ENCODE results near the gene DDN. TPM values are rescaled to one million over a fixed set of nuclear protein-coding genes. Genes with fewer than 3 reads are reported as not detected.

The DDN gene
- 9.2 TPM for total RNA-seq

DNA sequence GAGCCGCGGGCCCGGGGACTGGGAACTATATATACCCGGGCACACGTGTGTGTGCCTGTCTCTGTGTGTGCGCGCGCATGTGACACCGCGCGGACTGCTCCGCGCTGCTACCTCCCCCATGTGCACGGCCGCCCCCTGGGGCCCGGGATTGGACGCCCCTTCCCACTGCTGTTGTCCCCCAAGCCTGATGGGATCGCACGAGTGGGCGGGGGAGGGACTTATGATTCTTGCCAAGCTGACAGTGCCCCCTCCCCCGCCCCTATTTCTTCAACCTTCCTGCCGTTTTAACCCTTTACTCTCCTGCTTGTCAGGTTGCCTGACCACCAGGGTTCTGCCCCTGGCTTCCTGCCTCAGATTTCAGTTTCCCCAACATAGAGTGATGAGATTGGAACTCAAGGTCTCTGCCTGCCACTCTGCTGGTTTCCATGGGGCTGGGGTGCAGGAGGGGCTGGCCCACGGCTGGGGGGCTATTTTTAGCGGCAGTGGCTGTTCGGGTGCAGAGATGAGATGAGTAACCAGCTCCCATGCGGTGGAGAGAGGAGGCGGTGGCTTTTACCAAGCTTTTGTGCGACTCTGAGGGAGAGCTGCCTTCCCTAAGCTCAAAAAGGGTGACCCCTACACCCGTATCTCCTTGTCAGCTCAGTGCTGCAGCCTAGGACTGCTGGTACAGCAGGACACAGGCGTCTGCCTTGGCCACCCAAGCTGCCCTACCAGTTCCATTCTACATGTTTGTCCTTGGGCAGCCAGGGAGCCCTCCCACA is at the start of gene DDN:
Gene DDN, minus strand, starts transcription at position 5 of the 761 bp plus-strand sequence. CDS start 88 bp downstream, outside the sequence.
- peak; percentile 58 for DNase-seq

DNA sequence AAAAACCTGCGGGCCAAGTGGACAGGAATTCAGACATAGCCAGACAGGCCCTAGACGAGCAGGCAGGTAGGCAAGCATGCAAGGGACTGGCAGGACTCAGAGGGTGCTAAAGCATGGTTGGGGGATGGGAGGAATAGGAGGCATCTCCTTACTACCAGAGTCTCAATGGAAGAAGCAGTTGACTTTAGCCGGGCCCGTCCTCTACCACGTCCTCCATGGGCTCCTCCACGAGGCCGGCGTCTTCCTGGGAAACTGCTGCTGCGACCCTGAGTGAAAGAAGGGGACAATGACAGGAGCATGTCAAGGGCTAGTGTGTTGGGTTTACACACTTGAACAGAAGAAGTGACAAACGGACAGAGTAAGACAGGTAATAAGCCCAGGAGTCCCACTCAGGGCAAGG is 49.8 kb upstream of the DDN start:
- no peak for DNase-seq

DNA sequence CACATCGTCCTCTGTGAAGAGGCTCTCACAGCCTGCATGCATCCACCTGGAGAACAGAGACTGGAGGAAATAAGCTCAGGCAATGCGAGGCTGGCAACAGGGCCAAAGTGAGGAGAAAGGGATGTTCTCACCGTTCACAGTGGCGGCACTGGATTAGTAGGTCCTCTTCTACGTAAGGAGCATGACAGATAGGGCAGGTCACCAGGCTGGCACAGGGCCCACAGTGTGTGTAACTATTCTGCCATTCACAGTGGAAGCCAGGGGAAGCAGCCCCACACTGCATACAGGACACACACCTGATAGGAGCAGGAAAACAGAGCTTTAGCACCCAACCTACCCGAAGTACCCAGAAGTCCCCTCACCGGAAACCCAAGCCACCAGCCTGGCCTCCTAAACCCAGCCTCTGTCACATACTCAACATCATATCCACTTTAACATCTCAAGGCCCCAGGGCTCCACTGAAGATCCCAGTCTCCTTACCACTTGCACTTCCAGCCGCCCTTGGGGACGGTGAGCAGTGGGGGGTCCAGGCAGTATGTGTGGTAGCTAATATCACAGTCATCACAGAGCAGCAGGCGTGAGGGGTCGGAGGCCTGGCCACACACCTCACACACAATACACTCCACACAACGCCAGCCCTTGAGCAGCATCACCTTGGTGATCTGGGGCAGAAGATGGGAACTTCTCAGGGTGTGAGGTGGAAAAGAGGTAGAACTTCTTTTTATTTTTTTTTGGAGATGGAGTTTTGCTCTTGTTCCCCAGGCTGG is 47.1 kb upstream of the DDN start:
- no peak for DNase-seq

DNA sequence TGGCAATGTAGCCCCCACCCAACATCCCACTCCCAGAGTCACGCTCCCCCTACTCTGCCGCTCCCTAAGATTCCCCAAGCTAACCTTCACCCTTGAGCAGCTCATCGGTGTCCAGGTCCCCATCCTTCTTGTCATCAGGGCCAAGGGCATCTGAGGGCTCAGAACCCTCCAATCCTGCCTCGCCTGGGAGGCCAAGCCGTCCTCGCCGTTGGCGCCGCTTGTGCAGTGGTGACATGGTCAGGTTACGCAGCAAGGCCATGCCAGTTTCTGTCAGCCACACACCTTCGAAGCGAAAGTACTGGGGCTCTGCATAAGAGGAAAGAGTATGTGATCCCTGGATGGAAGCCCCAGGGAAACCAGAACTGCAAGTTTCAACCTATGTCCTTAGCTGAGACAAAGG is 45.5 kb upstream of the DDN start:
- no peak for DNase-seq

DNA sequence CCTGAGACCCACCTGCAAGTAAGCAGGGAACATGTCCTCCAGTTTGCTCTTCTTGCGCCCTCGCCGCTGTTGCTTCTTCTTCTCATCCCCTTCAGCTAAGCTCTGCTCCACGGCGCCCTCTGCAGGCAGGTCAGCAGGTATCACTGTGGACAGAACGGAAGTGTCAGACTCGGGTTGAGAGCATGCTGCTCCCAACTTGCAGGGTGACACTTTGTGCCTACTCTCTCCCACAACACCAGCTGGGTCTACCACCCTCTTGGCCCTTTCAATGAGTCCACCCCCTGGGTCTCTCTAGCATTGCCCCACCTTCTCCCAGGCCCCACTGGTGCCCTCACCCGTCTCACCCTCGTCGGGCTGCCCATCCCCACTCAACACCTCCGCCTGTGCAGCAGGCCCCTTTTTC is 44.7 kb upstream of the DDN start:
- DNase-seq = peak; percentile 27

DNA sequence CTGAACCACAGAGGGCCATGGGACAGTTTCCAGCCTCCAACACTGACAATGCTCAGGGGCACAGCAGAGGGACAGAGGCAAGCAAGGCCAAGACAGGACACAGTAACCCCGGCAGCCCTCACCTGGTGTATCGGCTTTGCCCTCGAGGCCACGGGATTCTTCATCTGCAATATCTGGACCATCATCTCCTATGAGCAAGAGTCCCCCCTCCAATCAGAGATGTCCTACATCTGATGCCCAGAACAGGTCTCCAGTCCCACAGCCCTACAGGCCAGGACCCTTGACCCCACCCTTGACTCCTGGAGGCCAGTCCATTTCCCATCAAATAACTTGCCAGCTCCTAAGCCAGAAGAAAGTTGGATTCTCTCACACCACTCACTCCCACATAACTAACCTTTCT is 44.1 kb upstream of the DDN start:
- no peak for DNase-seq

DNA sequence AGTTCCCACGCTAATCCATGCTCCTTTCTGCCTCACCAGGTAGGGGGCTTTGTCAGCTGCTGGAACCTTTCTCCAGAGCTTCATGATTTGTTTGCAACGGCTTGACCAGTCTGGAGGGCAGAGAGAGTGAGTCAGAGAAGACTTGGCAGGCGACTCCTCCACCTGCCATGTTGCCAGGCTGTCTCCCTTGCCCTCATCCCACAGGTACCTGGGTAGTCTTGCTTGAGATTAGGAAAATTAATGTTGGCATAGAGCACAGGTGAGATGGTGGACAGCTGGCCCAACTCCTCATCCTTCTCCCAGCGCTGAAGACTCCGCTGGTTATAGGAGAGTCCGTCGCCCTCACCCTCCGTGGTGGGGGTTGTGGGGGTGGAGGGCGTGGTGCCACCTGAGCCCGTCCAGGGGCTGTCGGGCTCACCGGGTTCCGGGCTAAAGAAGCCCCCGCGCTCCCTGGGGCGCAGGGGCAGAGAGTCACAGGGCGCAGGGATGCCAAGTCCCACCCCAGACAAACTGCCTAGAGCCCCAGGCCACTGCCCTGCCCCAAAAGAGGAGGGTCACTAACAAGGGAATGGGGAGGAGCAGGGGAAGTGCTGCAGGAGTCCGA is 42.8 kb upstream of the DDN start:
- no peak for DNase-seq

DNA sequence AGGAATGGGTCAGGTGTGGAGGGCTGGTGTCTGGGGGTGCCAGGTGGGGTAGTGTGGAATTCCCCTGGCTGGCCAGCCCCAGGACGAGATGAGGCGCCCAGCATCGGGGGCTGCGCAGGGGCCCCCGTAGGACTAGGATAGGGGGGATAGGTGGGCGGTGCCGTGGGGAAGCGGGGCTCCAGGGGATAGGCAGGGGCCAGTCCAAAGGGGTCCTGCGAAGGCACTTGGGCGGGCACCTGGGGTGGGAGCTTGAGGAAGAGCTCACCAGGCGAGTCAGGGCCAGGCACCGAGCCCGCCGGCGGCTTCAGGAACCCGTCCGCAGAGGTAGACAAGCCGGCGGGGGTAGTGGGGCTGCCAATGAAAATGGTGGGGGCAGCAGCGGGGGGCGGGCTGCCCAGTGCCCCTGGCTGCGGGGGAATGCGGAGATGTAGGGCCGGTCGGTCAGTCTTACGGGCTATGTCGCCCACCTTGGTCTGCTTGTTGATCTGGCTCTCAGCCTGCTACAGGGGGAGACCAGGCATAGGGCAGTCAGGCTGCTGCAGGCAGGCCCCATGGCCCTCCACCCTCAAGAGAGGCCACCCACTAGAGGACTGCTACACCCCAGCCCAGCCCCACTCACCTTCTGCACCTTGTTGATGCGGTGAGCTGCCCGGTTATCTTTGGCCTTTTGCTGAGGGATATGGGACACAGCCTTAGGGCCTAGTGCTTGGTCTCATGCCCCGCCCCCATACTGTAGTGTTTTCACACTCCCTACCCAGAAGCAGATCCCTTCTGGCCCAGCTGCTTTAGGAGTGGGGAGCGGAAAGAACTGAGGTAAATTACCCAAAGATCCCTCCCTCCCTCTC is 42.1 kb upstream of the DDN start:
- DNase-seq = no peak

DNA sequence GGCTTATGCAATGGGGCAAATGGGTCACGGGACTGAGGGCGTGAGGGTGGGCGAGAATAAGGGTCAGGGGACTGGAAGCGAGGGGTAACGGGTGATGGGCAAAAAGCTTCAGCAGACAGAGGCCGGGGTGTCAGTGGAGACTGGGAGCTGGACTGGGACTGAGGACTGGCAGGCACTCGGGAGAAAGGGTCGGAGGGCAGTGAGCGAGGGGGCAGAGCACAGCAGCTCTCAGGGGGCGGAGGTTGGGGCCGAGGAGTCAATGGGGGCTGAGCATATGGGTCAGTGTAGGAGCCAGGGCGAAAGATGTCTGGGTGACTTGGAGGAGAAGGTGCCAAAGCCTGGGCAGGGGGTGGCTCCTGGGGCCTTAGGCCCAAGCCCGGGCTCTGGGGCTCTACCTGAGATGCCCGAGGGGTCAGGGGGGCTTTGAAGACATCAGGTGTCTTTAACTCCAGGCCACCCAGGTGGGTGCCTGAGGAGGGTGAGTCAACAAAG is 41.2 kb upstream of the DDN start:
- no peak for DNase-seq

DNA sequence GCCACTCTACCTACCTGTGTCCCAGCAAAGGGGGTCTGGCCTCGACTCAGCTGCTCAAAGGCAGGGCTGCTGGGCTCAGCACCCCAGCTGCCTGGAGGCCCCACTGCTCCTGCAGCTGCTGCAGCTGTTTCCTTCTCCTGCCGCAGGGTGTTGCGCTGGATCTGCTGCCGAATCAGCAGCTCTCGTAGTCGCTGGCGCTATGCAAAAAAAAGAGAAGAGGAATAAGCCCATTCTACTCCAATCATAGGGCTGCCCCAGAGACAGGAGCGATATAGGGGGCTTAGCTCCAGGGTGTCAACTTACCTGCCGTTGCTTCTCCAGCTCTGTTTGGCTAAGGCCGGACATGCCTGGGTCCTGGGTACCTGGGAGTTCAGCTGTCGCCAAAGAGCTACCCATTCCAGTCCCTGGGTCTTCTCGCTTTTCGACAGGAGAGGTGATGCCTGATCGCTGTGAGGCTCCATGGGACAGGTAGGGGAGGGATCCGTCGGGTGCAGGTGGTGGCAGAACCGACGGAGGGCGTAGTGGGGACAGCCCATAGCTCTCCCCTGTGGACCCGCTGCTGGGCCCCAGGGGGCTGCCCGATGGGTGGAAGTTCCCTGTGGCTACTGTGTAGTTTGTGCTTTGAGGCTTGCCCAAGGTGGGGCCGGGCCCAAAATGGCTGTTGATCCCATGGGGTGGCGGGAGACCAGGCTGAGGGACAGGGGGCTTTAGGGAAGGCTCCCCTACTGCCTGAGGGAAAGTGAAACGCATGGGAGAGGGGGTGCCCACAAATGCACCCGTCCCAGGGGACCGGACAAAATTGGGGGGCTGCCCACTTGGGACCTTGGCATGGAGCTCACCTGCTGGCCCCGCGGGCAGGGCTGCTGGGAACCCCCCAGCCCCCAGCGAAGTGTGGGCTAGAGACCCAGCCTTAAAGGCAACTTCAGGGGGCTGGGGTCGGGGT is 40.5 kb upstream of the DDN start:
- no peak for DNase-seq

DNA sequence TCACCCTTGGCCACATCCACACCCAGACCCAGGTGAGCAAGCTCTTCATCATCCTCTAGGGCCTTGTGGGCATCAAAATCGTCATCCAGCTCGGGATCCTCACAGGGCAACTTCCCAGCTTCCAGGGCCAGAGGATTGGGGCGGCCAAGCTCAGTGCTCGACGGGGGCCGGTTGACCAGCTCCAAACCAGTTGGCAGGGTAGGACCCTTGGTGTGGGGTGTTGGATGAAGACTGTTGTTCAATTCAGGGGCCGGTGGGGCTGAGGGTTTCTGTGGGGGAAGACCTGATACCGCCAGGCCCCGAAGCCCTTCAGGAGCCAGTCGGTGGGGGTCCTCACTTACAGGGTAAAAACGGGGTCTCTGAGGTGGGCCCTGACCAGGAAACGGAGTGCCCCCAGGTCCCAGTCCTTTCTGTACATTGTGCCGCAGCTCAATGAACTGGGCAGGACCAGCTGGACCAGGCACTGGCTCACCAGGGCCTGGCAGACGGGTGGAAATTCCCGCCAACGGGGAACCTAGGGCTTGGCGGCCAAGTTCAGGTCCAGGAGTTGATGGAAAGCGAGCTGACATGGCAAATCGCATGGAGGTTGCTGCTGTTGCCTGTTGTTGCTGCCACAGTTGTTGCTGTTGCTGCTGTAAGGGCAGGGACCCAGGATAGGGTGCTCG is 39.2 kb upstream of the DDN start:
- DNase-seq = no peak

DNA sequence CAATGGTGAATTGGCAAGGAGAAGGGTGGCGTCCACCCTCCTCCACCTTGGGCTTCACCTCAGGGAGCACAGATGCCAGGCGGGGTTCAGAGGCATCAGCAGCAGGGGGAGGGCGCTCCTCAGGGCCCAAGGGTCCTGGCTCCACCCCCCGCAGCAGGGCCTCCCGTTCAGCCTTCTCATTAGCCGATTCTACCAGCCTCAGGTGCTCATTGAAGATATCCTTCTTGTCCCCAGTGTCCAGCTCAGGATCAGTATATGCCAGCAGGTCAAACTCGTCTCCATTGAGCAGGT is 38.7 kb upstream of the DDN start:
- no peak for DNase-seq

DNA sequence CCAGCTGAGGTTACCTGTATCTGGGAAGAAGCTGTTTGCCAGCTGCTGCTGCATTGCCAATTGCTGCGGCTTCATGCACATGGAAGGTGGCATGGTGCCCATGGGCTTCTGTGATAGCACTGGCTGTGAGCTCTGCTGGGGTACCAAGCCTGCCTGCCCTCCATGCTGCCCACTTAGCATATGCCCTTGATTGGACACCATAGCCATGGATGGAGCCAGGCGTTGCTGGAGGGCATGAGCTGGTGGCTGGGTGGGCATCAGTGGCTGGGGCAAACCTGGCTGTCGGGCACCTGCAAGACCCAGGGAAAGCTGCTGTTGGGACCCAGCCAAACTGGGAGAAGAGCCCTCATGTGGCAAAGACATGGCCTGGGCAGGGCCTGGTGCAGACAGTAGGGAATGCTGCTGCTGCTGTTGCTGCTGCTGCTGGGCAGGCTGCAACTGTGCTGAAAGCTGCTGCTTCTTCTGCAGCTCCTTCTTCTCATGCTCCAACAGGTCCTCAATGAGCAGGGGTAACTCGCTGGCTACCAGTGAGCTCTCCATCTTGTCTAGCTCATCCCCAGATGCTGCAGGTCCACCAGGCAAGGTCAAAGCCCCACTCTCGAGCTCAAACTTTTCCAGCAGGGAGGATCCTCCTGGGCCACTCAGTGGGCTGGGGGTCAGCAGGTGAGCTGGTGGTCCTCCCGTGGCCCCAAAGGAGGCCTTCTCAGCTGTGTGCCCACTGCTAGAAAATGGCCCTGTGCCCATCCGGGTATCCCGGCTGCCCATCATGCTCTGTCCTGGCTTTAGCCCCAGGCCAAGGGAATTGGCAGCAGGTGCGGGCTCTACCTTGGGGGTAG is 38.2 kb upstream of the DDN start:
- no peak for DNase-seq

DNA sequence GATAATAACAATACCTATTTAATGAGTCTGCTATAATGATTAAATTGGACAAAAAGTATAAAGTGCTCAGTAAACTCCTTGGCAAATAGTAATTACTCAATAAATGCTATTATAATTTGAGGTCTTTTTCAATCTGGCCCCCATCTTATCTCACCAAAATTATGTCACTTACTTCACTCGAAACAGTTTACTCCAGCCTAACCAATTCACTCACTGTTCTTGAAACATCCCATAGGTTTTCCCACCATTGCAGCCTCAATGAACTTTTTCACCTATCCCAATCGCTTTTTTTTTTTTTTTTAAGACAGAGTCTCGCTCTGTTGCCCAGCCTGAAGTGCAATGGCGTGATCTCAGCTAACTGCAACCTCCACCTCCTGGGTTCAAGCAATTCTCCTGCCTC is 36.9 kb upstream of the DDN start:
- DNase-seq = no peak

DNA sequence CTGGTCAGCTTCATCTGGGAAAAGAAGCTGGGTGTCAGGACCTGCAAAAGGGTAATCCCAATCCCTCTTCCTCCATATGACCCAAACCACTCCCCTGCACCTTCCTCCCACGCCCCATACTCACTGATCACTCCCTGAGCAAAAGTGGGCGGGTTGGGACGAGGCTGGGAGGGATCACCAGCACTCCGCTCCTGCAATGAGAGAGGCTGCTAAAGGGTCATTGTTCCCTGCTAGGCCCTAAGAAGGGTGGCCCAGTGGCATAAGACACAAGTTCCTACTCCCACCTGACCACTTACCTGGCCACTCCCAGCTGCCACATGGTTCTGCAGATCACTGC is 35.1 kb upstream of the DDN start:
- DNase-seq = no peak

DNA sequence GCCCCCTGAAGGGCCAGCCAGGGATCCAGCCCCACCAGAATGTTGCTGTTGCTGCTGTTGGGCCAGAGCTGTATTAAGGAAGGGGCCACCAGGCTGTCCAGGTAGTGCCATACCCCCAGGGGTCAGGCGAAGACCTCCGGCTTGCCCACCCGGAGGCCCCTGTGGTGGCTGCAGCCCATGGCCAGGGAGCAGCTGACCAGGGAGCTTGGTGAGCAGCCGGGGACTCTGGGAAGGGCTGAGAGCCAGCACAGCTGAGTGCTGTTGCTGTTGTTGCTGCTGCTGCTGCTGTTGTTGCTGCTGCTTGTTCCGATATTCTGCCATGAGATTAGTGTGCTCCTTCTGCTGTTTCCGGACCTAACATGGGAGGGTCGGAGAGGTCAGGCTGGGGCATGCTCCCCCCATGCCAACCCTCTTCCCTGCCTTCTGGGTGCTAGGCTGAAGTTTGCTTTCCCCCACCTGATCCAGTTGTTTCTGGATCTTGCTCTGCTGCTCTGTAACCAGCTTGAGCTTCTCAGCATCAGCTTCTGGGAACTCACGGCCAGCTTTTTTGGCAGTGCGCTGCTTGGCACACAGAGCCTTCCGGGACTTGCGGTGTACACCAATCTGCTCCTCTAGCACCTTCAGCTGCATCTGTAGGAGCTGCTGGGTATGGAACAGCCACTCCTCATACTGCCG is 34.6 kb upstream of the DDN start:
- DNase-seq = peak; percentile 30

DNA sequence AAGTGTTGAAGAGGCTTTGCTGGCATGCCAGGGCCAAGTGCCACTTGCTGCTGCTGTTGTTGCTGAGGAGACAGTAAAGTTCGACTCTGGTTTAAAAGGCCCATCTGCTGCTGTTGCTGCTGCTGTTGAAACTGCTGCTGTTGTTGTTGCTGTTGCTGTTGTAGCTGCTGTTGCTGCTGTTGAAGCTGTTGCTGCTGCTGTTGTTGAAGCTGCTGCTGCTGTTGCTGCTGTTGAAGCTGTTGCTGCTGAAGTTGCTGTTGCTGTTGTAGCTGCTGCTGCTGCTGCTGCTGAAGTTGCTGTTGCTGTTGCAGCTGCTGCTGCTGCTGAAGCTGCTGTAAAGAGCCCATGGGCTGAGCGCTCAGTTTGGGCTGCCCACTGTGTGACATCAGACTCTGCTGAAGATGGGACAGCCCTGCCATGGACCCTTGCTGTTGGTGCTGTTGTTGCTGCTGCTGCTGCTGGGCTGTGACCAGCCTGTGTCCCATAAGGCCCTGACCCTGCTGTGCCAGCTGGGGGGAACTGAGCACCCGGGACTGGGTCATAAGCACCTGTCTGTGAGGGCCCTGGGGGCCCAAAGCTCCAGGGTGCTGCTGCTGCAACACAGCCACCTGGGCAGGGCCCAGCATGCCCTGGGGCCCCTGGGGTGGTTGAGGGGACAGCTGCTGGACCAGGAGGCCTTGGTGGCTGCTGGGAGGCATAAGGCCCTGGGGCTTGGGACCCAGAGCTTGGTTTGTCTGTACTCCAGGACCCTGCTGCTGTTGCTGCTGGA is 33.7 kb upstream of the DDN start:
- no peak for DNase-seq

DNA sequence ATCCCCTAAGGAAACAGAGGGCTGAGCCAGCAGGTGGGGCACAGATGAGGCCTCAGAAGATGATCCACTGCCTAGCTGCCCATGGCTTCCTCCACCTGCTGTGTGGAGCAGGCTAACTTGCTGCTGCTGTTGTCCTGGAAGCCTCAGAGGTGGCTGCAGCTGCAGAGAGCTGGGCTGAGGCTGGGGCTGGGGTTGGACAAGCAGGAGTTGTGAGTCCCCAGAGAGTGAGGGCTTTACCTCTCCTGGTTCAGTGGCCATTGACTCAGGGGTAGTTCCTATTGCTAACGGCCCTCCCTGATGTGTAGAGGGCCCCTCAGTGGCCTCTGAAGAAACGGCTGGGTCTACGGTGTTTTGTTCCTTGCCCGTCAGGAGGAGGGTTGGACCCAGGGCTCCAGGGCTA is 33.1 kb upstream of the DDN start:
- no peak for DNase-seq

Data from occipital lobe (tissue), 2 donors.